HG03460 (cell line): ENCODE measurements around the gene MRPS23.
"Not testable (repeated sequence)": the region's sequence is repeated elsewhere in the genome, so short reads cannot be mapped to it uniquely, and the experiment has no call there.

Experiments used
- ATAC-seq: cut with Tn5 transposase; IDR thresholded peaks from one replicate; pipeline ENCODE4 v1.9.1; 2021; ENCODE audit not compliant: unreplicated experiment

Gene MRPS23

GRCh38 chr17:57864273-57864672 is 14.4 kb upstream of the MRPS23 start:
- ATAC-seq = no peak

- ATAC-seq = no peak
These were observed 13.1 kb upstream of the MRPS23 start for GRCh38 chr17:57862694-57863667.

- no peak for ATAC-seq
These were observed 12.2 kb upstream of the MRPS23 start for GRCh38 chr17:57861790-57862693.

GRCh38 chr17:57861000-57861789 is 11.4 kb upstream of the MRPS23 start:
- ATAC-seq = no peak

- no peak for ATAC-seq
These were observed 10.7 kb upstream of the MRPS23 start for GRCh38 chr17:57860414-57860999.

- no peak for ATAC-seq
These were observed 10.0 kb upstream of the MRPS23 start for GRCh38 chr17:57859601-57860413.

GRCh38 chr17:57858838-57859237 is 9.0 kb upstream of the MRPS23 start:
- no peak for ATAC-seq

- ATAC-seq = no peak
These were observed 7.2 kb upstream of the MRPS23 start for GRCh38 chr17:57856792-57857620.

- ATAC-seq = no peak
These were observed 5.7 kb upstream of the MRPS23 start for GRCh38 chr17:57855391-57856035.

- no peak for ATAC-seq
These were observed 3.9 kb upstream of the MRPS23 start for GRCh38 chr17:57853695-57854094.

- no peak for ATAC-seq
These were observed 3.1 kb upstream of the MRPS23 start for GRCh38 chr17:57852955-57853328.

- no peak for ATAC-seq
These were observed 2.5 kb upstream of the MRPS23 start for GRCh38 chr17:57852092-57852954.

- no peak for ATAC-seq
These were observed 526 bp downstream of the MRPS23 start for GRCh38 chr17:57849163-57849873.

- ATAC-seq = not testable (repeated sequence)
These were observed 3.5 kb downstream of the MRPS23 start for GRCh38 chr17:57846056-57846945.

- no peak for ATAC-seq
These were observed 7.6 kb downstream of the MRPS23 start for GRCh38 chr17:57842280-57842679.

- no peak for ATAC-seq
These were observed 10.3 kb downstream of the MRPS23 start for GRCh38 chr17:57839571-57839923.
